ENCODE measurements around the gene TNK2.
"Not testable (repeated sequence)": the region's sequence is repeated elsewhere in the genome, so short reads cannot be mapped to it uniquely, and the experiment has no call there.

TNK2 gene

GRCh38 chr3:195862318-195862717, 46.0 kb downstream of the TNK2 start:
- not testable (repeated sequence) for H3K27me3 ChIP-seq (ENCODE audit: control insufficient read depth in 2 of 2, insufficient read depth in 2 of 2, low read length in 2 of 2); H3K9me3 ChIP-seq (ENCODE audit: control insufficient read depth in 2 of 2, low read length in 2 of 2); H3K4me1 ChIP-seq (ENCODE audit: control insufficient read depth in 2 of 2, insufficient read depth in 2 of 2, low read length in 2 of 2); H3K9ac ChIP-seq (ENCODE audit: low read depth in 1 of 2, low read length in 2 of 2); H3K4me3 ChIP-seq (ENCODE audit: low read length in 2 of 2); H3K27ac ChIP-seq (ENCODE audit: low read depth in 2 of 2, low read length in 2 of 2)
- H3K36me3 ChIP-seq (ENCODE audit: control insufficient read depth in 2 of 2, insufficient read depth in 2 of 2, low read length in 2 of 2) = peaks cover 6 to 10% of the 10 kb centered on the region in 2 donors

GRCh38 chr3:195860456-195860855, 47.9 kb downstream of the TNK2 start:
- Histone ChIP-seq H3K9me3 (ENCODE audit: control insufficient read depth in 2 of 2, low read length in 2 of 2) (no peaks in the 10 kb centered on the region), H3K27ac (ENCODE audit: low read depth in 2 of 2, low read length in 2 of 2) (no peak overlapping the region), H3K27me3 (ENCODE audit: control insufficient read depth in 2 of 2, insufficient read depth in 2 of 2, low read length in 2 of 2) (no peaks in the 10 kb centered on the region), H3K4me3 (ENCODE audit: low read length in 2 of 2) (no peak overlapping the region), H3K9ac (ENCODE audit: low read depth in 1 of 2, low read length in 2 of 2) (no peak overlapping the region), H3K36me3 (ENCODE audit: control insufficient read depth in 2 of 2, insufficient read depth in 2 of 2, low read length in 2 of 2) (peaks cover 0 to 3% of the 10 kb centered on the region in 2 donors), H3K4me1 (ENCODE audit: control insufficient read depth in 2 of 2, insufficient read depth in 2 of 2, low read length in 2 of 2) (peaks cover 3 to 5% of the 10 kb centered on the region in 2 donors)

- Histone ChIP-seq H3K4me3 (ENCODE audit: low read length in 2 of 2) (peak overlapping the region in 1 of 2 donors; percentile 52), H3K9ac (ENCODE audit: low read depth in 1 of 2, low read length in 2 of 2) (peak overlapping the region in 1 of 2 donors; percentile 18)
Measured at GRCh38 chr3:195859846-195860411, 48.4 kb downstream of the TNK2 start.

GRCh38 chr3:195859061-195859845, 49.1 kb downstream of the TNK2 start:
- Histone ChIP-seq H3K27ac (ENCODE audit: low read depth in 2 of 2, low read length in 2 of 2) (no peak overlapping the region), H3K36me3 (ENCODE audit: control insufficient read depth in 2 of 2, insufficient read depth in 2 of 2, low read length in 2 of 2) (no peaks in the 10 kb centered on the region), H3K27me3 (ENCODE audit: control insufficient read depth in 2 of 2, insufficient read depth in 2 of 2, low read length in 2 of 2) (no peaks in the 10 kb centered on the region), H3K9me3 (ENCODE audit: control insufficient read depth in 2 of 2, low read length in 2 of 2) (no peaks in the 10 kb centered on the region), H3K9ac (ENCODE audit: low read depth in 1 of 2, low read length in 2 of 2) (peak overlapping the region in 1 of 2 donors; percentile 18), H3K4me3 (ENCODE audit: low read length in 2 of 2) (peak overlapping the region in 1 of 2 donors; percentile 52), H3K4me1 (ENCODE audit: control insufficient read depth in 2 of 2, insufficient read depth in 2 of 2, low read length in 2 of 2) (peaks cover 3 to 5% of the 10 kb centered on the region in 2 donors)

More at GRCh38 chr3:195859846-195860411, 48.4 kb downstream of the TNK2 start:
- no peak overlapping the region for H3K27ac ChIP-seq (ENCODE audit: low read depth in 2 of 2, low read length in 2 of 2)
- H3K36me3 ChIP-seq (ENCODE audit: control insufficient read depth in 2 of 2, insufficient read depth in 2 of 2, low read length in 2 of 2) = no peaks in the 10 kb centered on the region
- no peaks in the 10 kb centered on the region for H3K27me3 ChIP-seq (ENCODE audit: control insufficient read depth in 2 of 2, insufficient read depth in 2 of 2, low read length in 2 of 2)
- H3K9me3 ChIP-seq (ENCODE audit: control insufficient read depth in 2 of 2, low read length in 2 of 2) = no peaks in the 10 kb centered on the region
- H3K4me1 ChIP-seq (ENCODE audit: control insufficient read depth in 2 of 2, insufficient read depth in 2 of 2, low read length in 2 of 2) = peaks cover 3 to 5% of the 10 kb centered on the region in 2 donors

GRCh38 chr3:195856410-195857084, 51.8 kb downstream of the TNK2 start:
- H3K4me3 ChIP-seq (ENCODE audit: low read length in 2 of 2) = no peak overlapping the region
- H3K36me3 ChIP-seq (ENCODE audit: control insufficient read depth in 2 of 2, insufficient read depth in 2 of 2, low read length in 2 of 2) = no peaks in the 10 kb centered on the region
- H3K27ac ChIP-seq (ENCODE audit: low read depth in 2 of 2, low read length in 2 of 2) = no peak overlapping the region
- no peaks in the 10 kb centered on the region for H3K27me3 ChIP-seq (ENCODE audit: control insufficient read depth in 2 of 2, insufficient read depth in 2 of 2, low read length in 2 of 2)
- peaks cover 0 to 5% of the 10 kb centered on the region in 2 donors for H3K4me1 ChIP-seq (ENCODE audit: control insufficient read depth in 2 of 2, insufficient read depth in 2 of 2, low read length in 2 of 2)
- H3K9ac ChIP-seq (ENCODE audit: low read depth in 1 of 2, low read length in 2 of 2) = no peak overlapping the region
- no peaks in the 10 kb centered on the region for H3K9me3 ChIP-seq (ENCODE audit: control insufficient read depth in 2 of 2, low read length in 2 of 2)

- H3K27ac ChIP-seq (ENCODE audit: low read depth in 2 of 2, low read length in 2 of 2) = no peak overlapping the region
- peaks cover 0 to 5% of the 10 kb centered on the region in 2 donors for H3K4me1 ChIP-seq (ENCODE audit: control insufficient read depth in 2 of 2, insufficient read depth in 2 of 2, low read length in 2 of 2)
- H3K4me3 ChIP-seq (ENCODE audit: low read length in 2 of 2) = no peak overlapping the region
- H3K36me3 ChIP-seq (ENCODE audit: control insufficient read depth in 2 of 2, insufficient read depth in 2 of 2, low read length in 2 of 2) = no peaks in the 10 kb centered on the region
- no peaks in the 10 kb centered on the region for H3K9me3 ChIP-seq (ENCODE audit: control insufficient read depth in 2 of 2, low read length in 2 of 2)
- no peaks in the 10 kb centered on the region for H3K27me3 ChIP-seq (ENCODE audit: control insufficient read depth in 2 of 2, insufficient read depth in 2 of 2, low read length in 2 of 2)
- H3K9ac ChIP-seq (ENCODE audit: low read depth in 1 of 2, low read length in 2 of 2) = no peak overlapping the region
Measured at GRCh38 chr3:195855471-195856409, 52.6 kb downstream of the TNK2 start.

- Histone ChIP-seq H3K4me3 (ENCODE audit: low read length in 2 of 2) (no peak overlapping the region), H3K36me3 (ENCODE audit: control insufficient read depth in 2 of 2, insufficient read depth in 2 of 2, low read length in 2 of 2) (no peaks in the 10 kb centered on the region), H3K27me3 (ENCODE audit: control insufficient read depth in 2 of 2, insufficient read depth in 2 of 2, low read length in 2 of 2) (no peaks in the 10 kb centered on the region), H3K27ac (ENCODE audit: low read depth in 2 of 2, low read length in 2 of 2) (no peak overlapping the region), H3K9ac (ENCODE audit: low read depth in 1 of 2, low read length in 2 of 2) (no peak overlapping the region), H3K4me1 (ENCODE audit: control insufficient read depth in 2 of 2, insufficient read depth in 2 of 2, low read length in 2 of 2) (peaks cover 0 to 5% of the 10 kb centered on the region in 2 donors), H3K9me3 (ENCODE audit: control insufficient read depth in 2 of 2, low read length in 2 of 2) (no peaks in the 10 kb centered on the region)
Measured at GRCh38 chr3:195854628-195855294, 53.6 kb downstream of the TNK2 start.

- Histone ChIP-seq H3K4me3 (ENCODE audit: low read length in 2 of 2) (no peak overlapping the region), H3K27ac (ENCODE audit: low read depth in 2 of 2, low read length in 2 of 2) (no peak overlapping the region), H3K9ac (ENCODE audit: low read depth in 1 of 2, low read length in 2 of 2) (no peak overlapping the region), H3K36me3 (ENCODE audit: control insufficient read depth in 2 of 2, insufficient read depth in 2 of 2, low read length in 2 of 2) (no peaks in the 10 kb centered on the region), H3K9me3 (ENCODE audit: control insufficient read depth in 2 of 2, low read length in 2 of 2) (no peaks in the 10 kb centered on the region), H3K4me1 (ENCODE audit: control insufficient read depth in 2 of 2, insufficient read depth in 2 of 2, low read length in 2 of 2) (peaks cover 3 to 6% of the 10 kb centered on the region in 2 donors), H3K27me3 (ENCODE audit: control insufficient read depth in 2 of 2, insufficient read depth in 2 of 2, low read length in 2 of 2) (no peaks in the 10 kb centered on the region)
Measured at GRCh38 chr3:195853996-195854395, 54.4 kb downstream of the TNK2 start.

GRCh38 chr3:195853036-195853435, 55.3 kb downstream of the TNK2 start:
- Histone ChIP-seq H3K36me3 (ENCODE audit: control insufficient read depth in 2 of 2, insufficient read depth in 2 of 2, low read length in 2 of 2) (no peaks in the 10 kb centered on the region), H3K9me3 (ENCODE audit: control insufficient read depth in 2 of 2, low read length in 2 of 2) (no peaks in the 10 kb centered on the region), H3K4me3 (ENCODE audit: low read length in 2 of 2) (no peak overlapping the region), H3K9ac (ENCODE audit: low read depth in 1 of 2, low read length in 2 of 2) (no peak overlapping the region), H3K4me1 (ENCODE audit: control insufficient read depth in 2 of 2, insufficient read depth in 2 of 2, low read length in 2 of 2) (peaks cover 6 to 9% of the 10 kb centered on the region in 2 donors), H3K27ac (ENCODE audit: low read depth in 2 of 2, low read length in 2 of 2) (no peak overlapping the region), H3K27me3 (ENCODE audit: control insufficient read depth in 2 of 2, insufficient read depth in 2 of 2, low read length in 2 of 2) (no peaks in the 10 kb centered on the region)
